NCI-H69 (cell line): ENCODE data around the gene SLC5A5.
A peak's percentile ranks its signal among the peaks of the same experiment; 100 is the strongest.
"Not testable (repeated sequence)": the region's sequence is repeated elsewhere in the genome, so short reads cannot be mapped to it uniquely, and the experiment has no call there.

Source experiments
- DNase-seq: peaks from one replicate; lab custom pipeline; 2025; lab: John Stamatoyannopoulos, UW

Gene SLC5A5

GRCh38 chr19:17871032-17871877, 490 bp upstream of the SLC5A5 start:
- no peak for DNase-seq

- peak; percentile 27 for DNase-seq
Measured at GRCh38 chr19:17872251-17873001, 681 bp downstream of the SLC5A5 start.

DNA sequence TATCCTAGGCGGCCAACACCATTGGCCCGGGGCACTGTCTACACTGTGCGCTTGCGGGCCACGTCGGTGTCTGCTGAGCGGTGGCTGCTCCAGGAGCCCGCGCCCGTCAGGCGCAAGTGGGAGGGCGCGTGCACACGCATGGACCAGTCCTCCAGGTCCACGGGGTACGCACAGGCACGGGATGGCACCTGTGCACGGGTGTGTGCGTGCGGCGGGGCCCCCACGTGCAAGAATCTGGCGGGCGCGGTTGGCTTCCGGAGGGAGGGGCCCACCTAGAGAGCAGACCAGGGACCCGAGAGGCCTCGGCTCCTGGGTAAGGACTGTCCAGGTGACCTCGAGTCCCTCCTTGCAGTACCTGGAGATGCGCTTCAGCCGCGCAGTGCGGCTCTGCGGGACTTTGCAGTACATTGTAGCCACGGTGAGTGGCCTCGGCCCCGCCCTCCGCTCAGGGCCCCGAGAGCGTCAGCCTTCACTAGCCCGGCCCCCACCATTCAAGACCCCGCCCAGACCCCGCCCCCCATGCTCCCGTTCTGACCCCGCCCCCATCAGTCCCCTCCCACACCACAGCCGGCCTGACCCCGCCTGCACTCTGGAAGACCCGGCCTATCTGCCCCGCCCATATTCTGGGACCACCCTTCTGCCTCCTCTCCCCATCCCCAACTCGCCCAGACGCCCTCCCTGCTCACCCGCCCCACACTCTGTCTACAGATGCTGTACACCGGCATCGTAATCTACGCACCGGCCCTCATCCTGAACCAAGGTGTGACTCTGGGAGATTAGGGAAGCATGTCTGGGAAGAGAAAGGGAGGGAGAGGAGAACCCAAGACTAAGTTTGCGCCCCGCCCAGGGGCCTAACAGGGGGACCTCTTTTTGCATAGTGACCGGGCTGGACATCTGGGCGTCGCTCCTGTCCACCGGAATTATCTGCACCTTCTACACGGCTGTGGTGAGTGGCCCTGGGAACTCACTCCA, 2.3 kb downstream of the SLC5A5 start:
- DNase-seq: peak; percentile 81

- no peak for DNase-seq
Measured at GRCh38 chr19:17874758-17875135, 3.0 kb downstream of the SLC5A5 start.

DNA sequence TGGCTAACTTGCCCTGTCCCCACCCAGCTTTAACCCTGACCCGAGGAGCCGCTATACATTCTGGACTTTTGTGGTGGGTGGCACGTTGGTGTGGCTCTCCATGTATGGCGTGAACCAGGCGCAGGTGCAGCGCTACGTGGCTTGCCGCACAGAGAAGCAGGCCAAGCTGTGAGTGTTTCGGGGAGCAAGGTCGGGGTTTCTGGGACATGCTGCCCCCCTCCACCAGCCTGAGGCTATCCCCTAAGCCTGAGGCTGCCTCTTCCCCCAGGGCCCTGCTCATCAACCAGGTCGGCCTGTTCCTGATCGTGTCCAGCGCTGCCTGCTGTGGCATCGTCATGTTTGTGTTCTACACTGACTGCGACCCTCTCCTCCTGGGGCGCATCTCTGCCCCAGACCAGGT, 6.0 kb downstream of the SLC5A5 start:
- DNase-seq: no peak

- no peak for DNase-seq
Measured at GRCh38 chr19:17879466-17879865, 7.7 kb downstream of the SLC5A5 start.

- DNase-seq: peak; percentile 84
Measured at GRCh38 chr19:17881701-17882100, 10.0 kb downstream of the SLC5A5 start.

GRCh38 chr19:17883627-17884410, 12.1 kb downstream of the SLC5A5 start:
- DNase-seq: peak; percentile 62

GRCh38 chr19:17886515-17886914, 14.8 kb downstream of the SLC5A5 start:
- DNase-seq: no peak

GRCh38 chr19:17887221-17887620, 15.5 kb downstream of the SLC5A5 start:
- DNase-seq: not testable (repeated sequence)

DNA sequence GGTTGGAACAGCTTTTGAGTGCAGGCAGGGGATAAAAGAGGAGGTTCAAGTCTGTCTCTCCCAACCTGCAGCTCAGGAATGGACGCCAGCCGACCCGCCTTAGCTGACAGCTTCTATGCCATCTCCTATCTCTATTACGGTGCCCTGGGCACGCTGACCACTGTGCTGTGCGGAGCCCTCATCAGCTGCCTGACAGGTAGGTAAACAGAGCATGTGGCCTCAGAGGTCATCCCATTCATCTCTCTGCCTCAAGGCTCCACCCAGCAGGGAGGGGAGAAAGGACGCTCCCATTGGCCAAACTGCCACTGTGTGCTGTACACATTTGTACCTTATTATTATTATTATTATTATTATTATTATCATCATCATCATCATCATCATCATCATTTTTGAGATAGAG, 16.5 kb downstream of the SLC5A5 start:
- peak; percentile 21 for DNase-seq

GRCh38 chr19:17889609-17890214, 18.0 kb downstream of the SLC5A5 start:
- DNase-seq: no peak

GRCh38 chr19:17893766-17894165, 22.0 kb downstream of the SLC5A5 start:
- DNase-seq: no peak

DNA sequence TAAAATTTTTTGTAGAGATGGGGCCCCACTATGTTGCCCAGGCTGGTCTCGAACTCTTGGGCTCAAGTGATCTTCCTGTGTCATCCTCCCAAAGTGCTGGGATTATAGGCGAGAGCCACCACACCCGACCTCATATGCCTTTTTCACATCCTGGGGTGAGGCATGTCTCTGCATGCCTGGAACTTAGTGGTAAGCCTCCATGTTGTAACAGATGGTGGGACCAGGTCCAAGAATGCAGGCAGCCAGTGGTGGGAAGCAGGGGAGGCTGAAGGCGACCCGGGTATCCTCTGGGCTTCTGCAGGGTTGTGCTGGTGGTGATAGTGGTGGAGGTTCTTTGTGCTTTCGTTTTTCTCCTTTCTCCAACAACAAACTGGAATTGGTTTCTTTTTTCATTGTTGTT, 31.0 kb downstream of the SLC5A5 start:
- DNase-seq: peak; percentile 93

DNA sequence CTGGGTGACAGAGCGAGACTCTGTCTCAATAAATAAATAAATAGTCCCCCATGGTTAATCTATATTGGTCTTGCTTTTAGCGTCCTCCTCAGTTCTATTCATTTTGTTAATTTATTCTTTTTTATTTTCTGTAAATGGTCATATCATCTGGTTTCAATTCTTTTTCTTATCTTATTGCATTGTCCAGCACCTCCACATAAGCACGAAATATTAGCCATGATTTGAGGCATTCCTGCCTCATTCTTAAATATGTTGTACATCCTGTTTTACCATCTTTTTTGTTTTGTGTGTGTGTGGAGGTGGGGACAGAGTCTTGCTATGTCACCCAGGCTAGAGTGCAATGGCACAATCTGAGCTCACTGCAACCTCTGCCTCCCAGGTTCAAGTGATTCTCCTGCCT, 36.5 kb downstream of the SLC5A5 start:
- DNase-seq: no peak

GRCh38 chr19:17909003-17909732, 37.4 kb downstream of the SLC5A5 start:
- DNase-seq: peak; percentile 72

DNA sequence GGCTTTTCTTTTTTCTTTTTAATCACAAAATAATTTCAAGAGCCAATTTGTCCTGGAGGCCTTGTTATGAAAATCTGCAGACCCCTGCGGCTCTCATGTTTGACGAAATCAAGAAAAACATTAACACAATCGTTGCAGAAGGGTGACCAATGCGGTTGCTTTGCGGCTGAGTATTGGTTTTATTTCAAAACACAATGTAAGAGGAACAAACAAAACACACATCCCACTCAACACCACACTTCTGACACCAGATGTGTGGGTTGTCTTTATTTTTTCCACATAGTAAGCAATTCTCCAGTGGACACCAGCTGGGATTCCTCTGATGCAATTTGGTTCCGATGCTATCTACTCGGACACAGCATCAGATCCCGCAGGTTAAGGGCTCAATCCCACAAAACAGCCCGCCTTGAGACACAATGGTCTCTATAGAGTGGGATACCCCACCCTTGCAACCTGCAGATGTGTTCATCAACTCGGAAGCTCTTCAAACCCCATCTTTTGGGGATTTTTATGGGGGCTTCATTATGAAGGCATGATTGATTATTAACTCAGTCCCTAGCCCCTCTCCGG, 39.1 kb downstream of the SLC5A5 start:
- DNase-seq: no peak

DNA sequence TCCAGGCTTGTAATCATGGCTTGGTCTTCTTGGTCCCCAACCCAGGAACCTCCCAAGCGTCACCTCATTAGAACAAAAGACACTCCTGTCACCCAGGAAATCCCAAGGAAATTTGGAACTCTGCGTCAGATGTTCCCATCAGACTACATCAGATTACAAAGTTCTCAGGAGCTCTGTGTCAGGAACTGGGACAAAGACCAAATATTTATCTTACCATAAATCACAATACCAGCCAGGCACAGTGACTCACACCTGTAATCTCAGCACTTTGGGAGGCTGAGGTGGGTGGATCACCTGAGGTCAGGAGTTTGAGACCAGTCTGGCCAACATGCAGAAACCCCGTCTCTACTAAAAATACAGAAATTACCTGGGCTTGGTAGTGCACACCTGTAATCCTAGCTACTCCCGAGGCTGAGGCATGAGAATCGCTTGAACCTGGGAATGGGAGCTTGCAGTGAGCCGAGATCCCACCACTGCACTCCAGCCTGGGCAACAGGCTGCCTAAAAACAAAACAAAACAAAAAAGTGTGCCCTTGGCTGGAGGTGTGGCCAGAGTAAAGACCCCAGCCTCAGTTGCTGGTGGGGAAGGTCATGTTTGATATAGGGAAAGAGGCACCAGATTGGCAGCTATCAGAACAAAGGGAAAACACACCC, 44.3 kb downstream of the SLC5A5 start:
- peak; percentile 87 for DNase-seq

GRCh38 chr19:17918151-17918550, 46.4 kb downstream of the SLC5A5 start:
- DNase-seq: not testable (repeated sequence)
